Activated CD4-positive, alpha-beta T cell treated with anti-CD3 and anti-CD28 coated beads for 4 hours (primary cell): ENCODE measurements around the gene CLMP.

Source experiments
- DNase-seq, 2 donors: peaks; one replicate each; pipeline ENCODE4 v3.0.0-alpha.2; 2020

The CLMP gene

DNA sequence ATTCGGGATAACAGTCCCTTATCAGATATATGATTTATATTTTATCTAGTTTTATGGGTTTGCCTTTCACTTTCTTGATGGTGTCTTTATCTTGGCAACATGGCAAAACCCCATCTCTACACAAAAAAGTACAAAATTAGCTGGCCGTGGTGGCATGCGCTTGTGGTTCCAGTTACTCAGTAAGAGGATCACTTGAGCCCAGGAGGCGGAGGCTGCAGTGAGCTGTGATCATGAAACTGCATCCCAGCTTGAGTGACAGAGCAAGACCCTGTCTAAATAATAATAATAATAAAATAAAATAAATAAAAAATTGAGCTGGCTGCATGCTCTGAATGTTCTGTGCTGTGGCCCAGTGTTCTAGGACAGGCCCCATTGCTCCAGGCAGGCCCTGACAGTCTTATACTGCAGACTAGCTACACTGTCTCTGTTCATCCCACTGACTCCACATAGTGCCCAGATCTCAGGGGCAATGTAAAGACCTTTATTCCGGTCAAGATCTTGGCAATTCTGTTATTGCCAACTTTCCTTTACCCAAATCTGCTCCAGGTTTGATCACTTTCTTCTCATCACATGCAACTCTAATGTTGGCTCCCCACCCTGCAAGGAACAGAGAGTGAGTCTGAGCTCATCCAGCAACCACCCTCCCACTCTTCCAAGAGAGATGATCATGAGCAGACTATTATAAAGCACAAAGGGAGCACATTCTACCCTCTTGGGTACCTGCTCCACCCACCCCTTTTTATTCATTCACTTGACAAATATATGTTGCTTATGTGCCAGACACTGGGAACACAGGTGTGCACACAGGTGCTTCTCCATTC, 141.9 kb downstream of the CLMP start:
- no peak for DNase-seq

DNA sequence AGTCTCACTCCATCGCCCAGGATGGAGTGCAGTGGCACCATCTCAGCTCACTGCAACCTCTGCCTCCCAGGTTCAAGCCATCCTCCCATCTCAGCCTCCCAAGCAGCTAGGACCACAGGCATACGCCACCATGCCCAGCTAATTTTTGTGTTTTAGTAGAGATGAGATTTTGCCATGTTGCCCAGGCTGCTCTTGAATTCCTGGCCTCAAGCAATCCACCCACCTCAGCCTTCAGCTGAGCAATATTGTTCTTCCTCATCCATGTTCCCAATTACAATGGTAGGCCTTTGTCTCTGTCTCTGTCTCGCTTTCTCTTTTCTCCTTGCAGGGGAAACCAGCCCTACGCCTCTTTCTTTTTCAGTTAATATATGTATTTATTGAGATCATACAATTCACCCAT, 143.4 kb downstream of the CLMP start:
- DNase-seq, result no peak

DNA sequence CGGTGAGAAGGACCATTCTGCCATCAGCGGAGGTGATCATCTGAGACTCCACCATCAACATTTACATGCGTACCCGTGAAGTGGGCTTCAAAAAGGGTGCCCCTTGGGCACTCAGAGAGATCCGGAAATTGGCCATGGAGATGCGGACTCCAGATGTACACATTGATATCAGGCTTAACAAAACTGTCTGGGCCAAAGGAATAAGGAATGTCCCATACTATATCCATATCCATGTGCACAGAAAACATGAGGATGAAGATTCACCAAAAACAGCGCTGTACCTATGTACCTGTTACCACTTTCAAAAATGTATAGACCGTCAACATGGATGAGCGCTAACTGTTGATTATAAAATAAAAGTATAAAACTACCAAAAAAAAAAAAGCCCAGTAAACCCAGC, 143.9 kb downstream of the CLMP start:
- no peak for DNase-seq

DNA sequence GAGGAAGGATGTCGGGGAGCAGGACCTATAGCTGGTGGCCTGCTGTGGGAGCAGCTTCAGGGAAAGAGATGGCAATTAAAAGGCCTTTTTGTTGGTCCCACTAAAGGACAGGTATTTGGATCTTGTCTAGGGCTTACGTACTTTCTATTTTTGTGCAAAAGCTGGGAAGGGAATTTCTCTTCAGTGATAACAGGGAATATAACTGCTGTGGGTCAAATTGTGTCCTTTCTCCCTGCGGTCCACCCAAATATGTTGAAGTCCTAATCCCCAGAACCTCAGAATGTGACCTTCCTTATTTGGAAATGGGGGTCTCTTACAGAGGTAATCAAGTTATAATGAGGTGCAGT, 147.1 kb downstream of the CLMP start:
- no peak for DNase-seq

DNA sequence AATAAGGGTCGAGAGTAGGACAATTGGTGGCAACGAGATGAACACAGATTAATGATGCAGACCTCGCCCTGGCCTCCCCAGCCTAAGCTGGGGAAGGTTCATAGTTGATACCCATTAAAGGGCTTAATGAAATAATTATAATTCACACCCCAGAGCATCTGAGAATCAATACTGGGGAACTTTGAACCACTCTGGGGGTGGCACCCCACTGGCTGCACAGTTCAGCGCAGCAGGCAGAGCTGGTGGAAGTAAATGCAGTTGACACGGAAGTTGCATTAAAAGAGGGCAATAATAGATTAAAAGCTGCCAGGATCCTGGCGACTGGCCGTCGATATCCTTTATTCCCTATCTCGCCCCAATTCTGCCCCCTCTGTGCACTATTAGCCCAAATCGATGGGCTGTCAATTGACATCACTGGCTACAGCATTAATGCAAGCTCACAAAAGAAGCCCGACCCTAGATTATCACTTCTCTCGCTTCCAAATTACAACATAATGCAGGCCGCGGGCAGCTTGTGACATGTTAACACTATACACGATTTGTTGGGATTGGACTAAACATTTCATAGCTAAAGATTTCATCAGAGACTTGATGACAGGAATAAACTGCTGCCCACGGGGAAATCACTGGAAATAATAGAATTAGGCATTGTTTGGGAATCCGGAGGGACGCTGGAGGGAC, 147.6 kb downstream of the CLMP start:
- DNase-seq, result no peak

DNA sequence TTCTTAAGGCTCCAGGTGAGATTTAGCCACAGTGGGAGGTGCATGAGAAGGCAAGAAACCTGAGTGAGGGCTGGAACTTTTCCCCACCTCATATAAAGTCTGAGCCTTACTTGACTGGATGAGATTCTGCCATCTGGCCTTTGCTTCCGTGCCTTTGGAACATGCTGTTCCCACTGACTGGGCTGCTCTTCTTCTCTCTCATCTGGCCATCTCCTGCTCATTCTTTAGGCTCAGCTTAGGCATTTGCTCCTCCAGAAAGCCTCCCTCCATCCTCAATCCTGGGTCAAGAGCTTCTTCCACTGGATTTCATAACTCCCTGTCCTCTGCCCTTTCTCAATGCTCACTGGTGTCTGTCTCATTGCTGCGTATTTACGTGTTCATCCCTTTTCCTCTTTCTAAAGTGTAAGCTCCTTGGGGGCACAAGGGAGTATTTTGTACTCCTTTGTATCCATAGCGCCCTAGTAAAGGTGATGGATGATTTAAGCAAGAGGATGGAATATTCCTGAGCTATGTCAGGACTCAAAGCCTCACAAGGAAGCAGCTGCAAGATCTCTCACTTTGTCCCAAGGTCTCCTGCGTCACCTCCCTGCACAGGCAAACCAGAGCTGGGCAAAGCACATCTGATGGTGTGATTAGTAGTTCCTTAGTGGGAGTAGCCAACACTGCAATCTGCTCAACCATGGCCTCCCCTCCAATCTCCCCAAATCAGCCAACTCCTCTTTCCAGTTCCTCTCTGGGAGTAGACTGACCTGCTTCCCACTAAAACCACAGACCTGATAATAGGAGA, 148.4 kb downstream of the CLMP start:
- DNase-seq, result no peak

DNA sequence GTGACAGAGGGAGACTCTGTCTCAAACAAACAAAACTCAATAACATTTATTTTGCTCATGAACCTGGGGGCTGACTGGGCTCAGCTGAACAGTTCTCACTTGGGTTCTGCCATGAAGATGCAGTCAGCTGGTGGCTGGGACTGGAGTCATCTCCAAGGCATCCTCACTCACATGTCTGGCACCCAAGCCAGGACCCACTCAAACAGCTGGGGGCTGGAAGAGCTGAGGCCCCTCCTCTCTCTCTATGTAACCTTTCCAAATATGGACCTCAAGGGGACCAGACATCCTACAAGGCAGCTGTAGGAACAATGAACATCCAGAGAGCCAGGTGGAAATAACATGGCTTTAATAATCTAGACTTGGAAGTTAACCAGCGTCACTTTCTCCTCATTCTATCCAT, 149.9 kb downstream of the CLMP start:
- DNase-seq, result no peak

DNA sequence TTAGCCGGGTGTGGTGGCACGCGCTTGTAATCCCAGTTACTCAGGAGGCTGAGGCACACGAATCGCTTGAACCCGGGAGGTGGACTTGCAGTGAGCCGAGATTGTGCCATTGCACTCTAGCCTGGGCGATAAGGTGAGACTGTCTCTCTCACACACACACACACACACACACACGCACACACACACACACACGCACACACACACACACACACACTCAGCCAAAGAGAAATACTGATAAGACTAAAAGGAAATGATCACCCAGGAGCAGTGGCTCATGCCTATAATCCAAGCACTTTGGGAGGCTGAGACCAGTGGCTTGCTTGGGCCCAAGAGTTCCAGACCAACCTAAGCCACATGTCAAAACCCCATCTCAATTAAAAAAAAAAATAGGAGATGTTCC, 153.9 kb downstream of the CLMP start:
- no peak for DNase-seq

DNA sequence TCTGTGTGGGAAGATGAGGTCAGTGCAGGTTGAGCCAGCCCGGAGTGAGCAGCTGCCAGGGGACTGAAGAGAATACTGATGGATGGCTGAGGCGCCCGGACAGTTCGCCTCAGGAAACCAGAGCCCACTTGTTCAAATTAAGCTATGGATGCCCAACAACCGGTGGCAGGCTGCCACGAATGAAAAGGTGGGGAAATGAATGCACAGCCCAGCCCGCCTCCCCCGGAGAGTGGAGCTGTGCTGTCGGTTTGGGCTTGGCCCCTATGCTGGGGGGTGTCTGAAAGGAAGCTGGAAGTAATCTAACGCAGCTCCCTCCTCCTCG, 155.0 kb downstream of the CLMP start:
- DNase-seq, result no peak

DNA sequence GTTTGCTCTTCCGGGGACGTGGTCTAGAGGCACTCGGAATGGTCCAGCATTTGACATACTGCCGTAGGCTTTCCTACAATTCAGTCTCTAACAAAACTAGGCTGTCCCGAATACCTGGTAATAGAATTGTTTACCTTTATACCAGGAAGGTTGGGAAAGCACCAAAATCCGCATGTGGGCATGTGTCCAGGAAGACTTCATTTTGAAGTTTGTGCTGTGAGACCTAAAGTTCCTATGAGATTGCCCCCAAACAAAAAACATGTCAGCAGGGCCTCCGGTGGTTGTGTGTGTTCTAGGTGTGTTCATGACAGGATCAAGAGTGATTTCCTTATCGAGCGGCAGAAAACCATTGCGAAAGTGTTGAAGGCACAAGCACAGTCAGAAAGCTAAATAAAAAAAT, 159.2 kb downstream of the CLMP start:
- no peak for DNase-seq

DNA sequence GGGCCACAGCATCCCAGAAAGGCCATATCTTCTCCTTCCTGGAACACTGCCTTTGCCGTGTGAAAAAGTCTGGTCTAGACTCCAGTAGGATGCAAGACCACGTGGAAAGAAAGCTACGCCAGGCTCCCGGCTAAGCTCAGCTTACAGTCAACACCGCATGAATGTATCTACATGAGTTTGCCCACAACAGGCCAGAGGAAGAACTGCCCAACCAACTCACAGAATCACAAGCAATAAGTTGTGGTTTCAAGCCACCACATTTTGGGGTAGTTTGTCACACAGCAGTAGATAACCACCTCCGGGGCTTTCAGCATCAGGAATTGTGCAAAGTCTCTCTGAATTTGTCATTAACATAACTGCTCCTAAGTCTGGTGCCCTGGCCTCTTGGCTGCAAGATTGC, 160.5 kb downstream of the CLMP start:
- DNase-seq, result no peak

DNA sequence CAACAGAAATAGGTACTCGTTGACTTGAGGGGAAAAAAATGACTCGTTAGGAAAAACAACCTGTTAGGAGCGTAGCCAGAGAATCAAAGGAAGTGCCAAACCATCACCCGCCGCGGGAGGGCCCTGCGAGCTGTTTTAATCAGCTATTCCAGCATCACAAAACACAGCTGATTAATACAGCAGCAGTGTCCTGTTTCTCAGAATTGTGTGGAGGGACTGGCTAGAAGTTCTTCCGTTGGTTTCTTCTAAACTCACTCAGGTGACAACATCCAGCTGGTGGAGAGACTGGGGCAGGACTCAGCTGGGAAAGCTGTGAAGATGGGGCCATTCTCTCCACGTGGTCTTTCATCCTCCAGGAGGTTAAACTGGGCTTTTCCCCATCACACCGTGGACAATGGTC, 161.2 kb downstream of the CLMP start:
- DNase-seq, result no peak

DNA sequence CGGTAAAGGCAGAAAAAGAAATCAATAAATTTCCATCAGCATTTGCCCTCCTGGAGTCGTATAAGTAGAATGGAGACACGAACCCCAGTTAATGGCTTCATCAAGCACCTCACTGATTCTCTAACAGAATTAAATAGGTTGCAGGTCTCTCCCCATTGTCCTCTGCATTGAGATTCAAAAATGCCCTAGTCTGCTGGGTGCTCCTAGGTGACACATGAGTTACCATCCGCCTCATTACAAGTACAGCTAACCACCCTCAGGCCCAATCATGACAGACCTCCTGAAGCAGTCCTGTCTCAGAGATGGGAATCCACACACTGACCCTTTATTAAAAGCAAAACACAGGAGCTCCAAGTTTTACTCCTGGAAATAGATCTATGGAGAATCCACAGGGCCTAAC, 164.5 kb downstream of the CLMP start:
- no peak for DNase-seq

DNA sequence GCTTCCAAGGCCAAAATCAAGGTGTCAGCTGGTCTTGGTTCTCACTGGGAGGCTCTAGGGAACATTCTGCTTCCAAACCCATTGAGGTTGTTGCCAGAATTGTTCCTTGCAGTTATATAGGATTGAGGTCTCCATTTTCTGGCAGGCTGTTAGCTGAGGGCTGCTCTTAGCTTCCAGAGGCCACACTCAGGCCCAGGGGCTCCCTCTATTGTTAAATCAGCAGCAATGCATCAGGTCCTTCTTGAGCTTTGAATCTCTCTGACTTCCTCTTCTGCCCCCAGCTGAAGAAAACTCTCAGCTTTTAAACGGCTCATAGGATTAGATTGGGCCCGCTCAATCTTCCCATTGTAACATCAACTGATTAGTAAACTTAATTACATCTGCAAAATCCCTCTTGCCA, 174.1 kb downstream of the CLMP start:
- peak; percentile 11 to 14 for DNase-seq
